Measurements from ENCODE around the gene RBM23. TPM values are rescaled to one million over a fixed set of nuclear protein-coding genes. Genes with fewer than 3 reads are reported as not detected.

RBM23 gene
- total RNA-seq, 4 donors from 2014 or later: 81.9 to 633 (median 298) TPM

- H3K27ac ChIP-seq: peak overlapping the region; percentile 84 to 97 (median 90)
- DNase-seq (ENCODE audit: low spot score in 2 of 2): no peak
- peaks cover 0 to 20% (median 12%) of the 10 kb centered on the region in 4 donors for H3K4me1 ChIP-seq
- H3K27me3 ChIP-seq: no peaks in the 10 kb centered on the region
- TF ChIP-seq POLR2A (IDR thresholded peaks at IDR 0.05) (no peak), CTCF (IDR thresholded peaks at IDR 0.05) (no peak), EP300 (IDR thresholded peaks at IDR 0.05) (no peak)
- peaks cover 0 to 18% (median 7%) of the 10 kb centered on the region in 3 donors for H3K36me3 ChIP-seq
- no peaks in the 10 kb centered on the region for H3K9me3 ChIP-seq
- H3K4me3 ChIP-seq: peak overlapping the region; percentile 38 to 86 (median 64)
- WGBS, 2 donors: 3 to 4% methylated on average over 2 of the region's 2 CpGs
Measured at GRCh38 chr14:22929961-22930364, 11.0 kb upstream of the RBM23 start.

- no peaks in the 10 kb centered on the region for H3K27me3 ChIP-seq
- DNase-seq (ENCODE audit: low spot score in 2 of 2): peak; percentile 98 to 100
- peak within 1 kb of the TSS; percentile 84 to 97 (median 90) for H3K27ac ChIP-seq
- peak within 1 kb of the TSS; percentile 44 to 86 (median 75) for H3K4me3 ChIP-seq
- peak in 1 of 5 experiments; percentile 10 for TF ChIP-seq CTCF (IDR thresholded peaks at IDR 0.05)
- peak; percentile 75 to 92 for TF ChIP-seq POLR2A (IDR thresholded peaks at IDR 0.05)
- TF ChIP-seq EP300 (IDR thresholded peaks at IDR 0.05): peak; percentile 92 to 93
- peaks cover 0 to 20% (median 12%) of the 10 kb centered on the region in 4 donors for H3K4me1 ChIP-seq
- no peaks in the 10 kb centered on the region for H3K9me3 ChIP-seq
- WGBS, 2 donors: 0 to 1% methylated on average over 51 of the region's 51 CpGs
- H3K36me3 ChIP-seq: peaks cover 0 to 25% (median 7%) of the 10 kb centered on the region in 3 donors
Measured at GRCh38 chr14:22929104-22929960, 10.4 kb upstream of the RBM23 start, which contains the start of gene PRMT5. PRMT5 (minus strand) TSS chr14:22929376; CDS start chr14:22929361, 15 bp downstream.

GRCh38 chr14:22928237-22929103, 9.5 kb upstream of the RBM23 start:
- Histone ChIP-seq H3K4me1 (peaks cover 0 to 20% (median 12%) of the 10 kb centered on the region in 4 donors), H3K36me3 (peaks cover 2 to 33% (median 7%) of the 10 kb centered on the region in 3 donors), H3K4me3 (peak overlapping the region; percentile 44 to 86 (median 75)), H3K27ac (peak overlapping the region; percentile 62 to 97 (median 90)), H3K27me3 (no peaks in the 10 kb centered on the region), H3K9me3 (no peaks in the 10 kb centered on the region)
- WGBS, 2 donors: 16 to 19% methylated on average over 12 of the region's 12 CpGs
- TF ChIP-seq CTCF (IDR thresholded peaks at IDR 0.05): no peak
- TF ChIP-seq POLR2A (IDR thresholded peaks at IDR 0.05): no peak
- DNase-seq (ENCODE audit: low spot score in 2 of 2): peak in 1 of 2 donors; percentile 12

GRCh38 chr14:22926316-22926715, 7.4 kb upstream of the RBM23 start:
- no peak overlapping the region for H3K4me3 ChIP-seq
- 81 to 83% methylated on average over 4 of the region's 4 CpGs for WGBS, 2 donors
- no peak for TF ChIP-seq EP300 (IDR thresholded peaks at IDR 0.05)
- no peak for TF ChIP-seq POLR2A (IDR thresholded peaks at IDR 0.05)
- no peak for TF ChIP-seq CTCF (IDR thresholded peaks at IDR 0.05)
- H3K4me1 ChIP-seq: peaks cover 0 to 20% (median 12%) of the 10 kb centered on the region in 4 donors
- no peak for DNase-seq (ENCODE audit: low spot score in 2 of 2)
- peaks cover 2 to 55% (median 7%) of the 10 kb centered on the region in 3 donors for H3K36me3 ChIP-seq
- H3K9me3 ChIP-seq: no peaks in the 10 kb centered on the region
- H3K27ac ChIP-seq: no peak overlapping the region
- H3K27me3 ChIP-seq: no peaks in the 10 kb centered on the region
